ENCODE data around the gene SLC45A2.
A peak's percentile ranks its signal among the peaks of the same experiment; 100 is the strongest.

Gene SLC45A2

DNA sequence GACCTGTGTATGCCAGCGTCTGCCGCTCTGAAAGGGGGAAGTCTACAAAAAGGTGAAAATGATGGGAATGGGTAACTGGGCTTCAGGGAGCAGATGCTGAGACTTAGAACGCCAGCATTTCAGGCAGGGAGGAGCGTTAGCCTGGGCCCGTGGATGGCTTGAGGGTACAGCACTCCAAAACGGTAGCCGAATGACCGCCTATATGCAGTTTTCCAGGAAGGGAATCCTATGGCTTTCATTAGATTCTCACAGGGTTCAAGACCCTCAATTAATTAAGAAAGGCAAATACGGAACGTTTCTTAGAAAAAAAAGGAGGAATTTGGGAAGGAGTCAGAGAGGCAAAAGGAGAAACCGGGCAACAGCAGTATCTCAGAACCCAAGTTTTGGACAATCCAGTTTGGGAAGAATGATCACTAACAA, 22.7 kb upstream of the SLC45A2 start:
- DNase-seq, result peak; percentile 12

DNA sequence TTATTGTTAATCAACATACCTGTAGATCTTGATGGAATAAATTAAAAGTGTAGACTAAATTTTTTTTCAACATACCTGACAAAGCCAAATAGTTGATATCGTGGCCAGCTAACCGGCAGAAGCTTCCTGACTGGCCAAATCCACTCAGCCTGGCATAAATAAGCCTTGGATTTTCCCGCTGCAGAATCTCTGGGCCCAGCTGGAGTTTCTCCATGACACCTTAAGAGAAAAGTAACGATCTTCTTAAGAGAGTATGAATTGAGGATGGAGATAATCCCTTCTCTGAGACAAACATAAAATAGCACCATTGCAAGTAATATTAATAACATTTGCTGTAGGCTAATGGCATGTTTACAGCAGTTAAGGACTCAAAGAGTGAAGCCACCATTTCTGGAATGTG, 21.2 kb upstream of the SLC45A2 start:
- DNase-seq, result no peak

- DNase-seq, result no peak
Observed at GRCh38 chr5:34005211-34005610, 20.7 kb upstream of the SLC45A2 start.

GRCh38 chr5:34003941-34004340, 19.4 kb upstream of the SLC45A2 start:
- no peak for DNase-seq

- no peak for DNase-seq
Observed at GRCh38 chr5:34002629-34003328, 18.3 kb upstream of the SLC45A2 start.

DNA sequence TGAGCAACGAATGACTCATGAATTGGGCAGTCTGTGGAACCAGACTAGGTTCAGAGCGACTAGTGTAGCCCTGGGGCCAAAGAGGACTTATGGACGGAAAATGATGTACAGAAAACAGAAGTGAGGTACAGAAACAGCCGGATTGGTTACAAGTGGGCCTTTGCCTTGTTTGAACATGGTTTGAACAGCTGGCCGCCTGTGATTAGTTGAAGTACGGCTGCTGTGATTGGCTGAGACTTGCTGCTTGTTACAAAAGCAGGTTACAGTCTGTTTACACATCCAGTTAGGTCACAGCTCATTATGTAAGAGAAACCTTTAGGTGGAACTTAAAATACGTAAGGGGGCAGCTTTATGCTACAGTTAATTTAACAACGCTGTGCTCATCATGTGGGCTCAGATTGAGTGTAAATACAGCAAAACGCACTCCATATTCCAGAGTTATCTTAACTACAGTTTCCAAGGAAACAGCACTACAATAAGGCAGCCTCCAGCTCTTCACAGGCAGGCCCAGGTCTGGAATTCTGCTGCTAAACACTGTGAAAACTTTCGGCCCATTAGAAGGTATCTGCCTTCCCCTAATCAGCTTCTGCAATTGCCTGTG, 16.8 kb upstream of the SLC45A2 start:
- no peak for DNase-seq

- DNase-seq, result no peak
Observed at GRCh38 chr5:33999978-34000377, 15.5 kb upstream of the SLC45A2 start.

GRCh38 chr5:33997331-33997983, 13.0 kb upstream of the SLC45A2 start:
- DNase-seq, result peak; percentile 84

GRCh38 chr5:33995865-33996264, 11.4 kb upstream of the SLC45A2 start:
- DNase-seq, result no peak

DNA sequence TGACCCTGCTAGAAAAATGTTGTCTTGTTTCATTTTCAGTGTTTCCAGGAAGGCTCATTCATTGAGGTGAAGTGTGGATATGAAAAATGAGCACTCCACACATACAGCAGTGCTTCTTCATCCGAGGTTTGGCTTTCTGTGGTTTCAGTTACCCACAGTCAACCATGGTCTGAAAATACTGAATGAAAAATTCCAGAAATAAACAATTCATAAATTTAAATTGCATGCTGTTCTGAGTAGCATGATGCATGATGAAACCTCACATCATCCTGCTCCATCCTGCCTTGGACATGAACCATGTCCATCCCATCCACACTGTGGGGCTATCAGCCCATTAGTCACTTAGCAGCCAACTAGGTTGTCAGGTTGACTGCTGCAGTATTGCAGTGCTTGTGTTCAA, 10.4 kb upstream of the SLC45A2 start:
- peak; percentile 74 for DNase-seq

DNA sequence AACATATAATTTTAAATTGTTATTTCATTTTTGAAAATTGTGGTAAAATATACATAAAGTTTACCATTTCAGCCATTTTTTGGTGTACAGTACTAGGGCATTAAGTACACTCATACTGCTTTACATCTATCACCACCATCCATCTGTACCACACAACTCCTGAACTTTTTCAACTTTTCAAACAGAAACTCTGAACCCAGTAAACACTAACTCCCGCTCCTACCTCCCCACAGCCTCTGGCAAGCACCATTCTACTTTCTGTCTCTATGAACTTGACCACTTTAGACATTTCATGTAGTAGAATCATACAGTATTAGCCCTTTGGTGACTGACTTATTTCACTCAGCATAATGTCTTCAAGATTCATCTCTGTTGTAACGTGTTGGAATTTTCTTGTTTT, 8.4 kb upstream of the SLC45A2 start:
- DNase-seq, result no peak

DNA sequence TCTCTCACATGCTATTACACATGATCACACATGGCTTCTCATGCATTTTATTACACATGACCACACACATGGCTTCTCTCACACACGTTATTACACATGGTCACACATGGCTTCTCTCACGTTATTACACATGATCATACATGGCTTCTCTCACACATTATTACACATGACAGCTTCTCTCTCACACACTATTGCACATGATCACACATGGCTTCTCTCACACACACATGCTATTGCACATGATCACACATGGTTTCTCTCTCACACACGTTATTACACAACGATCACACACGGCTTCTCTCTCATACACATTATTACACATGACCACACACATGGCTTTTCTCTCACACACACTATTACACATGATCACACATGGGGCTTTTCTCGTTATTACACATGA, 954 bp upstream of the SLC45A2 start:
- DNase-seq, result no peak

DNA sequence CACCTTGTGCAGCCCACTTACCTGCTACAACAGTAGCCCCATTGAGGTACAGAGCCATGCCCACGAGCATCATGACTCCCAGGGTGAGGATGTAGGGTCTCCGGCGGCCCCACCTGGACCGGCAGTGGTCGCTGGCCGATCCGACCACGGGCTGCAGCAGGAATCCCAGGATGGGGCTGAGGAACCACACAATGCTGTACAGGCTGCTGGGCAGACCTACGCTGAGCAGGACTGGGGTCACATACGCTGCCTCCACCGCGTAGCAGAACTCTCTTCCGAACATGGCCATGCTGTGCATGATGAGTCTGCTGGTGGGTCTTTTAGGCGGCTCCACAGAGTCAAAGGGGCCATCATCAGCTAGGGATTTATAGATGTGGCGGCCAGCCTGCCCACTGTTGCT, 315 bp downstream of the SLC45A2 start:
- DNase-seq, result no peak

DNA sequence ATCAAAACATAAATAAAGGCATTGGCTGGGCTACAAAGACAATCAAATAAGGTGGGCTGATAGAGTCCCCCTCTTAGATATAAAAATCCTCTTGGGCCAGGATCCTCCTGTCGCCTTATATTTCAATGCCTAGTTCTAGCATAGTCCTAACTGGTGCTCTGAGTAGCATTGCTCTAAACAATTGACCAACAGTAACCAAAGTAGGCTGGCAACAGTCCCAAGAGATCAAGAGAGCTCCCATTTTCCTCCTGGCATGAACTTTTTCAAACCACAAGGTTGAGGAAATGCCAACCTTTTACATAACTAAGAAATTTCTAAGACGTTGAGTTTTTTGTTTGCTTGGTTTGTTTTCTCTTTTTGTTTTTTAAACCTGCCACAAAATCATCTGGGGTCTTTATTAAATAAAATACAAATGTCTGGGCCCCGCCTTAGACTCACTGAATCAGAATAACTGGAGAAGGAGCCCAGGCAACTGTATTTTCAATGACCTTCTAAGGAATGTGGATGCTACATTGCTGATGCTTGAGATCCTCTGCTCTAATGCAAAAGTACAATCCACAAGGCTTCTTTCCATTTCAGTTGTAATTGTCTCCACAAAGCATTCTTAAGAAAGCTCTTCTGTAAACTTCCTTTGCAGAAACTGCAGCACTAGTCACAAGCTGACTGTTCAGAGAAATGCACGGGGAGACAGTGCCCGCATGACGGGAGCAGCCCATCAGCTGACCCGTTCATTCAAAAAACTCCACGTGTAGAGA, 2.9 kb downstream of the SLC45A2 start:
- DNase-seq, result no peak

DNA sequence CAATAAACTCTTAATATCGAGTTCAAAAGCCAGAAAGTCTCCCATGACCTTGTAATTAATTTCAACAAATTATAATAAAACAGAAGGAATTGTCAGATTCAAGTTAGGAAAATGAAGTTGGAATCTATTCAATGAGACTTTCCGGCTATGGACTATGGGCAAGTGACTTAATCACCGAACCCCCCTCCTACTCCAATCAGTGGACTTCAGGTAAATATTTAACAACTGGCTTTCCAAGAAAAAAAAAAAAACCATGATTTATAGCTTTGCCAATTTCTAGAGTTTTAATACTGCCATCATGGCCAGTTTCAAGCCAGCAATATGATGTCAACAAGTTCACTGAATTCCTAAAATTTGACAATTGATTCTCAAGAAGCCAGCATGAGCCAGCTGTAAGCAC, 4.5 kb downstream of the SLC45A2 start:
- DNase-seq, result no peak

DNA sequence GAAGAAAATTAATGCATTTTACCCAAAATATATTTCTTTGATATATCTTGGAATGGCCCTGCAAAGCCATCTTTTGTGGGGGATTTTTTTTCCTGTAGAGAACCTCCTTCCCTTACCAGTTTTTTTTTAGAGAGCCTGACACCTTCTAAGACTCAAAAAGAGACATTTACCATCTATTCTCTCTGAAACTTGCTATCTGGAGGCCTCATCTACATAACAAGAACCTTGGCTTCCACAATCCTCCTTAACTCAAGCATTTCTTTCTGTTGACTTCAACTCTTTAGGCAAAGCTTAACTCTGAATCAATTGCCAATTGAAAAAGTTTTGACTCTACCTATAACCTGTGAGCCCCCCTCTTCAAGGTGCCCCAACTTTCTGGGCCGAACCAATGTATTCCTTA, 6.2 kb downstream of the SLC45A2 start:
- DNase-seq, result no peak

DNA sequence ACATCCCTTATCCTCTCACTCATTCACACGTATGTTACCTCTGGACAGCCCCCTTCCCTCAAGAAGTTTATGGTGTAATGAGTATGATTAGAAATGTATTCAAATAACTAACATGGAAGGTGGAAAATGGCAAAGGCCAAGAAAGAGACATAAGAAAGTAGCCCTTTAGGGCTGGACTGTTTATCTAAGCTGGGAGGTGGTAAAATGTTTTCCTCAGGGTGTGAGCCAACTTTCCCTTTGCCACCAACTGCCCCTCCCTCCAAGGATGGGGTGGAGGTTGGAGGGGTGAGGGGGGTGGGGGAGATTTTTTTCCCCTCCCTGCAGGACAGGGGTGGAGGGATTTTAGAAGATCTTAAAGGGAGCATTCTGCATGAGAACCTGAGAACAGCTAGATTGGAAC, 8.2 kb downstream of the SLC45A2 start:
- no peak for DNase-seq

DNA sequence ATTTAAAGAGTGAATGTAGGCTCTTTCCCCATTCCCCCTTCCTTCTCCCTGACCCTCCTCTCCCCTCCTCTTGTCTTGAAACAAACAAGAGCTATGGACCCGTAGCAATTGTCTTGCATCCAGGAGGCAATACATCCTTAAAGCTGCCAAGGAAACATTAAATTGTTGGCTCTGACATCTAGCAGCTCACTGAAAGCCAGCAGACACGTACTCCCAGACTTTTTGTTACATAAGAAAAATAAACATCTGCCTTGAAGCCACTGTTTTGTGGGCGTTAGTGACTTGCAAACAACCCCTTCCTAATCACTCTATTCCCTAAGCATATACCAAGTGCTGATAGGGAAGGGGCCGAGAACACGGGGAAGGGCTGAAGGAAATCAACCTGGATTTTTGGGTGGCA, 8.6 kb downstream of the SLC45A2 start:
- no peak for DNase-seq

DNA sequence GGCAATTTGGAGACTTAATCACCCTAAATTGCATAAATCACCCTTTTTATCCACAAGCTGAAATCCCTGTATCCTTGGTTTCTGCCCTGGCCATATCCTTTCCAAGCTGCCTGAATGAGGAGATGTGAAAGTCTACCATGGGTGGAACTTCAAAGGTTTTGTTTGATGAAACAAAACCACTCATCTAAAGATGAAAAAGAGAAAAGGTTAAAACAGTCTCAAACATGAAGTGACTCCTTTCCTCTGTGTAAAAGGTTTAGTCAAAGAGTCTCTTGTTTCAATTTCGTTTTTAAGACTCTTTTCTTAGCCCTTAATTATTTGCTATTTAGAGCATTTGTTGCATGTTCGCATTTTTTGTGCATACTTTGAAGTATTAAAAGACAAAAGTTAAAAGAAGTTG, 11.2 kb downstream of the SLC45A2 start:
- no peak for DNase-seq

- peak; percentile 63 for DNase-seq
Observed at GRCh38 chr5:33969572-33970452, 14.7 kb downstream of the SLC45A2 start.

GRCh38 chr5:33968211-33969005, 16.1 kb downstream of the SLC45A2 start:
- DNase-seq, result no peak

DNA sequence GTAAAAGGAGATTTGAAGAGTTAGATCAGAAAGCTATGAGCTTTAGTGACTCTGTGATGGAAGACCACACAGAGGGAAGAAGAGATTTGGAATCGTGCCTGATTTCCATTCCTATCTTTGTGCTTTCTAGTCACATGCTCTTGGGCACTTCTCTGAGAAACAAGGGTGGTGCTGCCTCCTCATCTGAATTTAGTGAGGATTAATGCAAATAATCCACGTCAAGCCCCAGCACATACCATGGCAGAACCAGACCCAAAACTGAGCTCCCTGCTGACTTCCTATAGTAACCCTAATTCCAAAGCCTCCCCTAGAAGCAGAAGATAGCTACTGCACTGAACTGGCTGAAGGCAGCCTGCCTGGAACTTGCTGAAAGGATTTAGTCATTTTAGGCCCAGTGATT, 17.7 kb downstream of the SLC45A2 start:
- no peak for DNase-seq

Measured in fibroblast of skin of back (primary cell).